ENCODE measurements around the gene ABITRAM. TPM values are rescaled to one million over a fixed set of nuclear protein-coding genes. Genes with fewer than 3 reads are reported as not detected.

Gene ABITRAM
- total and polyA plus RNA-seq, 12 donors = 3.5 to 33.0 (median 12.3) TPM

- no peak for TF ChIP-seq CTCF (IDR thresholded peaks at IDR 0.05)
- TF ChIP-seq POLR2A (IDR thresholded peaks at IDR 0.05) = no peak
- peaks cover 9 to 33% of the 10 kb centered on the region in 2 donors for H3K4me1 ChIP-seq (replicated peaks in 1 of 2)
- H3K27ac ChIP-seq = peak overlapping the region; percentile 49 to 98 (median 91)
- intact Hi-C loops (cut with DNase I) = loop anchor here in 1 of 2 donors (10.0 kb wide), 1 partner anchor 192 kb away; no protein-coding TSS in a partner anchor
- H3K4me3 ChIP-seq = peak overlapping the region; percentile 52 to 98 (median 74)
- no peaks in the 10 kb centered on the region for H3K9me3 ChIP-seq (replicated peaks in 1 of 3)
- WGBS, 4 donors = 0 to 2% (median 1%) methylated on average over 10 to 25 of the region's 25 CpGs
- H3K36me3 ChIP-seq (replicated peaks in 1 of 2) = peaks cover 0 to 14% of the 10 kb centered on the region in 2 donors
- peak in 2 of 7 donors; percentile 15 to 23 for DNase-seq
- no peaks in the 10 kb centered on the region for H3K27me3 ChIP-seq
Observed at GRCh38 chr9:108933231-108933717, 926 bp upstream of the ABITRAM start.

- peak; percentile 72 to 74 for TF ChIP-seq POLR2A (IDR thresholded peaks at IDR 0.05)
- peak in 2 of 6 experiments; percentile 22 to 33 for TF ChIP-seq CTCF (IDR thresholded peaks at IDR 0.05)
- Histone ChIP-seq H3K4me1 (replicated peaks in 1 of 2) (peaks cover 9 to 33% of the 10 kb centered on the region in 2 donors), H3K4me3 (peak within 1 kb of the TSS; percentile 52 to 98 (median 92)), H3K27me3 (no peaks in the 10 kb centered on the region), H3K9me3 (replicated peaks in 1 of 3) (no peaks in the 10 kb centered on the region), H3K36me3 (replicated peaks in 1 of 2) (peaks cover 0 to 14% of the 10 kb centered on the region in 2 donors), H3K27ac (peak within 1 kb of the TSS; percentile 49 to 98 (median 91))
- DNase-seq = peak; percentile 92 to 97 (median 95)
- intact Hi-C loops (cut with DNase I) = loop anchor here in 1 of 2 donors (10.0 kb wide), 1 partner anchor 191 kb away; no protein-coding TSS in a partner anchor
- WGBS, 4 donors = 0 to 3% (median 0%) methylated on average over 5 to 48 of the region's 48 CpGs
Observed at GRCh38 chr9:108933718-108934322, 380 bp upstream of the ABITRAM start, which contains the start of gene ELP1. ELP1 (minus strand) TSS chr9:108934124; CDS start chr9:108931146, 2,978 bp downstream.

- Histone ChIP-seq H3K9me3 (replicated peaks in 1 of 3) (no peaks in the 10 kb centered on the region), H3K27ac (no peak overlapping the region), H3K4me3 (no peak overlapping the region), H3K27me3 (no peaks in the 10 kb centered on the region), H3K4me1 (replicated peaks in 1 of 2) (peaks cover 9 to 26% of the 10 kb centered on the region in 2 donors), H3K36me3 (replicated peaks in 1 of 2) (peaks cover 0 to 46% of the 10 kb centered on the region in 2 donors)
- WGBS, 4 donors = 84 to 90% (median 88%) methylated on average over 5 of the region's 5 CpGs
- no peak for DNase-seq
- intact Hi-C loops (cut with DNase I) = loop anchor here in 1 of 2 donors (10.0 kb wide), 1 partner anchor 187 kb away; no protein-coding TSS in a partner anchor
- no peak for TF ChIP-seq CTCF (IDR thresholded peaks at IDR 0.05)
- no peak for TF ChIP-seq POLR2A (IDR thresholded peaks at IDR 0.05)
Observed at GRCh38 chr9:108937561-108938305, 3.5 kb downstream of the ABITRAM start.

- intact Hi-C loops (cut with DNase I) = loop anchor here in 1 of 2 donors (10.0 kb wide), 1 partner anchor 185 kb away; no protein-coding TSS in a partner anchor
- Histone ChIP-seq H3K4me1 (replicated peaks in 1 of 2) (peaks cover 3 to 19% of the 10 kb centered on the region in 2 donors), H3K9me3 (replicated peaks in 1 of 3) (no peaks in the 10 kb centered on the region), H3K36me3 (replicated peaks in 1 of 2) (peaks cover 0 to 69% of the 10 kb centered on the region in 2 donors), H3K27me3 (no peaks in the 10 kb centered on the region), H3K27ac (no peak overlapping the region), H3K4me3 (no peak overlapping the region)
- DNase-seq = no peak
- WGBS, 4 donors = 89 to 94% (median 90%) methylated on average over 4 of the region's 4 CpGs
- TF ChIP-seq CTCF (IDR thresholded peaks at IDR 0.05) (no peak), POLR2A (IDR thresholded peaks at IDR 0.05) (no peak)
Observed at GRCh38 chr9:108939975-108940374, 5.8 kb downstream of the ABITRAM start.

Data from adrenal gland (tissue), 12 donors.